ENCODE measurements around the gene LACC1. TPM values are rescaled to one million over a fixed set of nuclear protein-coding genes. Genes with fewer than 3 reads are reported as not detected.
A peak's percentile ranks its signal among the peaks of the same experiment; 100 is the strongest.

LACC1 gene
- total and polyA plus RNA-seq, 10 donors: 3.0 to 17.6 (median 11.4) TPM

GRCh38 chr13:43935878-43936277, 56.2 kb downstream of the LACC1 start:
- Histone ChIP-seq H3K4me1 (peaks cover 0 to 15% (median 0%) of the 10 kb centered on the region in 6 donors), H3K4me3 (no peak overlapping the region), H3K9me3 (peaks cover 0 to 9% (median 8%) of the 10 kb centered on the region in 8 donors), H3K36me3 (no peaks in the 10 kb centered on the region), H3K27ac (peak overlapping the region in 1 of 8 donors; percentile 47), H3K27me3 (replicated peaks in 1 of 7) (peaks cover 0 to 23% (median 0%) of the 10 kb centered on the region in 7 donors)
- WGBS, 5 donors: 53 to 81% (median 59%) methylated on average over 1 of the region's 1 CpG
- intact Hi-C loops (cut with DNase I; ENCODE audit: low total_unique reads): no loop called here
- TF ChIP-seq POLR2A (IDR thresholded peaks at IDR 0.05): no peak
- no peak for TF ChIP-seq POLR2AphosphoS5 (IDR thresholded peaks at IDR 0.05)
- no peak for TF ChIP-seq CTCF (IDR thresholded peaks at IDR 0.05 in 8 of 11, conservative IDR thresholded peaks at IDR 0.05 in 3 of 11)
- DNase-seq: no peak

- no peak for TF ChIP-seq POLR2A (IDR thresholded peaks at IDR 0.05)
- H3K4me3 ChIP-seq: no peak overlapping the region
- peaks cover 0 to 2% (median under 1%) of the 10 kb centered on the region in 8 donors for H3K9me3 ChIP-seq
- intact Hi-C loops (cut with DNase I; ENCODE audit: low total_unique reads): no loop called here
- DNase-seq: no peak
- H3K4me1 ChIP-seq: peaks cover 0 to 15% (median 0%) of the 10 kb centered on the region in 6 donors
- peaks cover 0 to 22% (median 0%) of the 10 kb centered on the region in 7 donors for H3K27me3 ChIP-seq (replicated peaks in 1 of 7)
- WGBS, 5 donors: 44 to 81% (median 74%) methylated on average over 3 of the region's 3 CpGs
- H3K36me3 ChIP-seq: no peaks in the 10 kb centered on the region
- peak overlapping the region in 4 of 8 donors; percentile 28 to 48 (median 46) for H3K27ac ChIP-seq
Observed at GRCh38 chr13:43936647-43937046, 56.9 kb downstream of the LACC1 start.

DNA sequence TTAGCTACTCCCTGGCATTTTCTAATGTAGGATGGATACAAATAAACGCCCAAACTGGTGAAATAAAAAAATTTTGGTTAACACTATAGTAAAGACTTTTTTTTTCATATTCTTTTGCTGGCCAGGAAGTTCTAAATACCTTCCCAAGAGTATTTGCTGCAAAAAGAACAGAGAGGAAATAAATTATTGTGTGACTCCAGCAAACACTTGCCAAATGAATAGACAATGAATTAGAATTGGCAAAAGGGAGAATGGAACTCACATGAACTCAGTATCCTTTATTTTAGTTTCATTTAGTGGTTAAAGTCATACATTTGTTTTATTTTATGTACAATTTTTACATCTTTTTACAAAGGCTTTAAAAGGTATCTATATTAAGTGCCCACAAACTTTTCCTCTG, 58.1 kb downstream of the LACC1 start:
- H3K36me3 ChIP-seq: no peaks in the 10 kb centered on the region
- H3K9me3 ChIP-seq: no peaks in the 10 kb centered on the region
- DNase-seq: no peak
- no peak for TF ChIP-seq POLR2A (IDR thresholded peaks at IDR 0.05)
- TF ChIP-seq POLR2AphosphoS5 (IDR thresholded peaks at IDR 0.05): no peak
- no peak for TF ChIP-seq CTCF (IDR thresholded peaks at IDR 0.05 in 8 of 11, conservative IDR thresholded peaks at IDR 0.05 in 3 of 11)
- 65 to 85% (median 77%) methylated on average over 1 of the region's 1 CpG for WGBS, 5 donors
- peak overlapping the region in 3 of 8 donors; percentile 45 to 48 (median 47) for H3K27ac ChIP-seq
- H3K4me1 ChIP-seq: peaks cover 0 to 15% (median 0%) of the 10 kb centered on the region in 6 donors
- no peak overlapping the region for H3K4me3 ChIP-seq
- intact Hi-C loops (cut with DNase I; ENCODE audit: low total_unique reads): no loop called here
- H3K27me3 ChIP-seq (replicated peaks in 1 of 7): peaks cover 0 to 21% (median 0%) of the 10 kb centered on the region in 7 donors

DNA sequence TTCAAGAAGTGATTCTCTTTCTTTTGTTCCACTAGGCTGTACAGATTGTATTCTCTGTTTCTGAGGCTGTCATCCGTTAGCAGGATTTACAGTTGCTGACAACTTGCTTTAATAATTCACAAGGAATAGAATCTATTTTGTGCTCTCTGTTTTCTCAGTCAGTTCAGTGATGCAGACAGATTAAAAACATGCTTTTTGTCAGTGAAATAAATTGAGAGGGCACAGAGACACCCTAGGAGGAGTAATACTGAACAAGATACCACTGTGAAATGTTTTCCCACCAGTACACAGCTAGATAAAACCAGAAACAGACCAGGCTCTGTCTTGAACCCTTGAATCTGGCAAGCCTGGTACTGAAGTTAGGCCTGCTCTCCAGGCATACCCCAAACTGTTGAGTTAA, 58.7 kb downstream of the LACC1 start:
- DNase-seq: no peak
- no peak for TF ChIP-seq POLR2AphosphoS5 (IDR thresholded peaks at IDR 0.05)
- no peak for TF ChIP-seq POLR2A (IDR thresholded peaks at IDR 0.05)
- TF ChIP-seq CTCF (IDR thresholded peaks at IDR 0.05 in 8 of 11, conservative IDR thresholded peaks at IDR 0.05 in 3 of 11): no peak
- peaks cover 0 to 15% (median 0%) of the 10 kb centered on the region in 6 donors for H3K4me1 ChIP-seq
- no peak overlapping the region for H3K4me3 ChIP-seq
- H3K27ac ChIP-seq: no peak overlapping the region
- no peaks in the 10 kb centered on the region for H3K9me3 ChIP-seq
- peaks cover 0 to 26% (median 0%) of the 10 kb centered on the region in 7 donors for H3K27me3 ChIP-seq (replicated peaks in 1 of 7)
- H3K36me3 ChIP-seq: no peaks in the 10 kb centered on the region
- 83 to 97% (median 88%) methylated on average over 1 of the region's 1 CpG for WGBS, 5 donors
- intact Hi-C loops (cut with DNase I; ENCODE audit: low total_unique reads): no loop called here
